Activated CD8-positive, alpha-beta memory T cell treated with anti-CD3 and anti-CD28 coated beads, Interleukin-2, amount 50 U/mL, for 48 hours (primary cell): ENCODE measurements around the gene ERCC6L2.

Experiments used
- DNase-seq: peaks from one replicate; pipeline ENCODE4 v3.0.0-alpha.2; 2020

Gene ERCC6L2

GRCh38 chr9:95875305-95876137 is at the start of gene ERCC6L2:
Gene ERCC6L2 (plus strand): TSS chr9:95875691. CDS start chr9:95876039, 348 bp downstream.
- peak; percentile 95 for DNase-seq

GRCh38 chr9:95826183-95826838 is 49.2 kb upstream of the ERCC6L2 start:
- DNase-seq, result no peak

- no peak for DNase-seq
Measured at GRCh38 chr9:95830768-95831167, 44.7 kb upstream of the ERCC6L2 start.

GRCh38 chr9:95831810-95832209 is 43.7 kb upstream of the ERCC6L2 start:
- no peak for DNase-seq

GRCh38 chr9:95833546-95834178 is 41.8 kb upstream of the ERCC6L2 start:
- DNase-seq, result no peak

GRCh38 chr9:95834281-95834907 is 41.1 kb upstream of the ERCC6L2 start:
- no peak for DNase-seq

- no peak for DNase-seq
Measured at GRCh38 chr9:95835393-95835792, 40.1 kb upstream of the ERCC6L2 start.

- DNase-seq, result no peak
Measured at GRCh38 chr9:95836072-95836471, 39.4 kb upstream of the ERCC6L2 start.

- DNase-seq, result no peak
Measured at GRCh38 chr9:95839012-95839411, 36.5 kb upstream of the ERCC6L2 start.

- DNase-seq, result no peak
Measured at GRCh38 chr9:95840074-95840473, 35.4 kb upstream of the ERCC6L2 start.

GRCh38 chr9:95841377-95841776 is 34.1 kb upstream of the ERCC6L2 start:
- no peak for DNase-seq

- no peak for DNase-seq
Measured at GRCh38 chr9:95845751-95846150, 29.7 kb upstream of the ERCC6L2 start.

GRCh38 chr9:95848764-95849163 is 26.7 kb upstream of the ERCC6L2 start:
- no peak for DNase-seq

- DNase-seq, result no peak
Measured at GRCh38 chr9:95852059-95853032, 23.1 kb upstream of the ERCC6L2 start.

GRCh38 chr9:95854386-95855020 is 21.0 kb upstream of the ERCC6L2 start:
- DNase-seq, result no peak

- DNase-seq, result no peak
Measured at GRCh38 chr9:95855961-95856360, 19.5 kb upstream of the ERCC6L2 start.

- no peak for DNase-seq
Measured at GRCh38 chr9:95857124-95857523, 18.4 kb upstream of the ERCC6L2 start.

- no peak for DNase-seq
Measured at GRCh38 chr9:95857896-95858295, 17.6 kb upstream of the ERCC6L2 start.

- DNase-seq, result no peak
Measured at GRCh38 chr9:95862343-95862742, 13.1 kb upstream of the ERCC6L2 start.

- DNase-seq, result no peak
Measured at GRCh38 chr9:95864852-95865580, 10.5 kb upstream of the ERCC6L2 start.

- DNase-seq, result no peak
Measured at GRCh38 chr9:95870352-95870751, 5.1 kb upstream of the ERCC6L2 start.
